Erythroblast (primary cell): ENCODE data around the gene GDI2.

Source experiments
- GATA1 ChIP-seq: IDR thresholded peaks from 2 replicates; pipeline ENCODE4 v1.6.1; 2011; ENCODE audit warnings: low read depth, mild to moderate bottlenecking, control low read depth, low read length, moderate library complexity
- POLR2A ChIP-seq: IDR thresholded peaks from 2 replicates; pipeline ENCODE4 v1.6.1; 2011; ENCODE audit warnings: mild to moderate bottlenecking, low read length

DNA sequence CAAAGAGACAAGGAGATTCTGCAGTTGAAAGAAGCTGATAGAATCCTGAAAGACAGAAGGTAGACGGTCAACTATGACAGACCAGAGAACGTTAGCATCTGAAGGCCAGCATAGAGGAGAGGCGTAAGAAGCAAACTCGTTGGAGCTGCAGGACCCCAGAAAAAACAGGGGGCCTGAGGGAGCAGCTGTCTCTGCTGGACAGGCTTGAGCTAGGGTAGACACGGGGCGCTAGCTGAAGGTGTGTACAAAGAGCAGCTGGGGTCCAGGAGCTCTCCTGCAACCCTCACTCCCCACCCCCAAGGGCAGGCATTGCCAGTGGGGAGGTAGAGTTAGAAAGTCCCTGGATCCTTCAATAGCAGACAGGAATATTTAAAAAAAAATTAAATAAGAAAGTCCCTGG lies 14.6 kb upstream of the GDI2 start:
- TF ChIP-seq POLR2A (no peak), GATA1 (no peak)
